Measurements from ENCODE around the gene ASS1. TPM values are rescaled to one million over a fixed set of nuclear protein-coding genes. Genes with fewer than 3 reads are reported as not detected.

The ASS1 gene
- total and polyA plus RNA-seq, 11 donors, result 31.5 to 154 (median 60.5) TPM

DNA sequence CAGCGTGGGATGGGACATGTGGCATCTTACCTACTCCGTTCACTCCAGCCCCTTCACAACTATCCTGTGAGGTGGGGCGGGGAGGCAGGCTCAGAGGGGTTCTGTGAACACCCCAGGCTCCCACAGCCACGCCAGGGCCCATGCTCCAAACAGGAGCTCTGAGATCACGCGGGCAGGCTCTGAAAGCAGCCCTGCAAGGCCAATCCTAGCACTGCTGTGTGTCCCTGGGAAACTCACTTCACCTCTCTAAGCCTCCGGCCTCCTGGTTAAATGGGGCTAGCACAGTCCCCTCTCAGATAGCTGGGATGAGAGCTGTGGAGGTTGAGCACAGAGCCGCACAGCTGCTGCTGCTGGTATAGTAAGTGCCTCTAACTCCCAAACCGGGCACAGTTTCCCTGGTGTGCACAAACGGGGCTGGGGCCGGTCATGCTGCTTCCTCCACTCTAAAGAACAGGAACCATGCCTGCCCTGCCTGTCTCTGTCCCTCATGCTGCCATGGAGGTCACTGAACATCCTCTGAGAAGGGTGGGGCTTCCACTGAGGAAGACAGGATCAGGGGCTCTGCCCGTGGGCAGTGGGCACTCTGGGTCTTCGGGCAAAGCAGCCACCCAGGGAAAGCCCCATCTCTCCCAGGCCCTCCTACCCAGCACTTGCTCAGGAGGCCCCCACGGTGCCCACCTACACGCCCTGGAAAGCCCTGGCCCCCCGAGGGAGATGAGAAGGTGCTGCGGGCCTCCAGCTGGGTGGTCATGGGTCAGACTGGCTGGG, 13.0 kb upstream of the ASS1 start:
- Histone ChIP-seq H3K9me3 (no peaks in the 10 kb centered on the region), H3K4me1 (peaks cover 0 to 25% (median 12%) of the 10 kb centered on the region in 12 donors), H3K4me3 (no peak overlapping the region), H3K27me3 (peaks cover 0 to 23% (median 10%) of the 10 kb centered on the region in 9 donors), H3K36me3 (no peaks in the 10 kb centered on the region), H3K27ac (no peak overlapping the region)
- 85 to 89% (median 88%) methylated on average over 11 to 17 of the region's 17 CpGs for WGBS, 4 donors
- TF ChIP-seq, protein P1, sequence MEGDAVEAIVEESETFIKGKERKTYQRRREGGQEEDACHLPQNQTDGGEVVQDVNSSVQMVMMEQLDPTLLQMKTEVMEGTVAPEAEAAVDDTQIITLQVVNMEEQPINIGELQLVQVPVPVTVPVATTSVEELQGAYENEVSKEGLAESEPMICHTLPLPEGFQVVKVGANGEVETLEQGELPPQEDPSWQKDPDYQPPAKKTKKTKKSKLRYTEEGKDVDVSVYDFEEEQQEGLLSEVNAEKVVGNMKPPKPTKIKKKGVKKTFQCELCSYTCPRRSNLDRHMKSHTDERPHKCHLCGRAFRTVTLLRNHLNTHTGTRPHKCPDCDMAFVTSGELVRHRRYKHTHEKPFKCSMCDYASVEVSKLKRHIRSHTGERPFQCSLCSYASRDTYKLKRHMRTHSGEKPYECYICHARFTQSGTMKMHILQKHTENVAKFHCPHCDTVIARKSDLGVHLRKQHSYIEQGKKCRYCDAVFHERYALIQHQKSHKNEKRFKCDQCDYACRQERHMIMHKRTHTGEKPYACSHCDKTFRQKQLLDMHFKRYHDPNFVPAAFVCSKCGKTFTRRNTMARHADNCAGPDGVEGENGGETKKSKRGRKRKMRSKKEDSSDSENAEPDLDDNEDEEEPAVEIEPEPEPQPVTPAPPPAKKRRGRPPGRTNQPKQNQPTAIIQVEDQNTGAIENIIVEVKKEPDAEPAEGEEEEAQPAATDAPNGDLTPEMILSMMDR (IDR thresholded peaks at IDR 0.05), result no peak
- TF ChIP-seq POLR2A (IDR thresholded peaks at IDR 0.05), result no peak
- DNase-seq (peak in 2 of 5 donors; percentile 23 to 55), ATAC-seq (no peak)
- intact Hi-C loops (cut with DNase I), result no loop called here

DNA sequence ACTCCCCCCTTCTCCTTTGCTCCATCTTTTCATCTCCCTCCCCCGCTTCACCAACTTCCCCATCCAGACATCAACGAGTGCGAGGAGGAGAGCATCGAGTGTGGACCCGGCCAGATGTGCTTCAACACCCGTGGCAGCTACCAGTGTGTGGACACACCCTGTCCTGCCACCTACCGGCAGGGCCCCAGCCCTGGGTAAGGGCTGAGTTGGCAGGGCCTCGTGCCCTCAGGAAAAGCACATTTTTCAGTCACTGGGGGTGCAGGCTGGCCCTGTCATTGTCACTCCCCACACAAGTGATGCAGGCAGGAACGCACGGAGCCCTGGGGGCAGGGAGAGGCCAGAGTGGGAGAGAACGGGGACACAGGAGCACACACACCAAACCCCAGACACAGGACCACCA, 12.4 kb upstream of the ASS1 start:
- Histone ChIP-seq H3K27me3 (peaks cover 0 to 23% (median 10%) of the 10 kb centered on the region in 9 donors), H3K4me1 (peaks cover 0 to 20% (median 6%) of the 10 kb centered on the region in 12 donors), H3K27ac (no peak overlapping the region), H3K36me3 (no peaks in the 10 kb centered on the region), H3K4me3 (no peak overlapping the region), H3K9me3 (no peaks in the 10 kb centered on the region)
- 66 to 83% (median 77%) methylated on average over 9 to 11 of the region's 11 CpGs for WGBS, 4 donors
- TF ChIP-seq, protein P1 (IDR thresholded peaks at IDR 0.05), result peak in 1 of 12 donors; percentile 12
- TF ChIP-seq POLR2A (IDR thresholded peaks at IDR 0.05), result no peak
- ATAC-seq, result peak in 2 of 4 donors; percentile 3 to 8
- DNase-seq, result peak in 2 of 5 donors; percentile 26 to 51
- intact Hi-C loops (cut with DNase I), result no loop called here

DNA sequence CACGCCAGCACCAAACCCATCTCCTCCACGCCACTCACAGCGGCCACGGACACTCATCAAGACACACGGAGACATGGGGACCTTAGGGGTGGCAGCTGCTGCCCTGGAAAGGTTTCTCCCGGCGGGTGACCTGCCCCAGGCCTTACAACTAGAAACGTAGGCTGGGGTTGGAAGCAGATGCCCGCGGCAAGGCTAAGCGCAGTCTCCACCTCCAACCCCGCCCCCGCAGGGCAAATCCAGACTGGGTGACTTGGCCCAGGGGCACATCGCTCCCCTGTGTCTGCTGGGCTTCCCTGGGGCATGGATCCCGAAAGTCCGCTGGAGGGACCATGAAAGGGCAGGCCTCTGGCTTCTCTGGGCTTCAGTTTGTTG, 12.0 kb upstream of the ASS1 start:
- peak overlapping the region in 9 of 12 donors; percentile 7 to 45 (median 39) for H3K4me3 ChIP-seq
- peak in 1 of 5 donors; percentile 55 for DNase-seq
- 36 to 66% (median 58%) methylated on average over 1 to 16 of the region's 16 CpGs for WGBS, 4 donors
- no peaks in the 10 kb centered on the region for H3K36me3 ChIP-seq
- no peak overlapping the region for H3K27ac ChIP-seq
- intact Hi-C loops (cut with DNase I), result no loop called here
- peak in 1 of 4 donors; percentile 3 for ATAC-seq
- no peaks in the 10 kb centered on the region for H3K9me3 ChIP-seq
- peaks cover 0 to 23% (median 10%) of the 10 kb centered on the region in 9 donors for H3K27me3 ChIP-seq
- H3K4me1 ChIP-seq, result peaks cover 0 to 20% (median 6%) of the 10 kb centered on the region in 12 donors
- TF ChIP-seq, protein P1 (IDR thresholded peaks at IDR 0.05), result no peak
- TF ChIP-seq POLR2A (IDR thresholded peaks at IDR 0.05), result no peak

DNA sequence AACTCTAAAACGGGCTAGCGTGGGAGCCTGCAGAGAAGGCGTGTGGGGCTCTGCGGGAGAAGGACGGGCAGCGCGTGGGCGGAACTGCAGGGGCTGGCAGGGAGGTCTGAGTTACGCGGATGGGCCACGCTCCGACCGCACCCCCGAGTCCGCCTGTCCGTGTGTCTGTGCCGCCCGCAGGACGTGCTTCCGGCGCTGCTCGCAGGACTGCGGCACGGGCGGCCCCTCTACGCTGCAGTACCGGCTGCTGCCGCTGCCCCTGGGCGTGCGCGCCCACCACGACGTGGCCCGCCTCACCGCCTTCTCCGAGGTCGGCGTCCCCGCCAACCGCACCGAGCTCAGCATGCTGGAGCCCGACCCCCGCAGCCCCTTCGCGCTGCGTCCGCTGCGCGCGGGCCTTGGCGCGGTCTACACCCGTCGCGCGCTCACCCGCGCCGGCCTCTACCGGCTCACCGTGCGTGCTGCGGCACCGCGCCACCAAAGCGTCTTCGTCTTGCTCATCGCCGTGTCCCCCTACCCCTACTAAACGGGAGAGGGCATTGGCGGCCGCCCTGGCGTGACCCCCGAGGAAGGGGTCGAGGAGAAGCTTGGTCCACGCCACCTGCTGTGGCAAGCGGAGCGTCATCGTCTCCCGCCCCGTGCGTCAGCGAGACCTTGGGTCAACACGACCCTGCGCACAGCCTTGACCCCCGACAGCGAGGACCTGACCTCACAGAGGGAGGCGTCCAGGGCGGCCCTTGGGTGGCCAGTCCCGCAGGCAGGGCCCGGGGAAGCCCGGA, 11.4 kb upstream of the ASS1 start:
- Histone ChIP-seq H3K4me1 (peaks cover 0 to 14% (median 5%) of the 10 kb centered on the region in 12 donors), H3K27me3 (peaks cover 0 to 23% (median 10%) of the 10 kb centered on the region in 9 donors), H3K27ac (no peak overlapping the region), H3K36me3 (no peaks in the 10 kb centered on the region), H3K4me3 (peak overlapping the region in 11 of 12 donors; percentile 7 to 45 (median 37)), H3K9me3 (no peaks in the 10 kb centered on the region)
- DNase-seq, result peak in 3 of 5 donors; percentile 55 to 75 (median 63)
- ATAC-seq, result peak; percentile 25 to 89 (median 76)
- TF ChIP-seq, protein P1 (IDR thresholded peaks at IDR 0.05), result peak; percentile 45 to 87 (median 68)
- TF ChIP-seq POLR2A (IDR thresholded peaks at IDR 0.05), result no peak
- 7 to 15% (median 11%) methylated on average over 47 to 92 of the region's 92 CpGs for WGBS, 4 donors
- intact Hi-C loops (cut with DNase I), result no loop called here
